MCF 10A (cell line): ENCODE results near the gene SNX25. TPM values are rescaled to one million over a fixed set of nuclear protein-coding genes. Genes with fewer than 3 reads are reported as not detected.
"Not testable (repeated sequence)": the region's sequence is repeated elsewhere in the genome, so short reads cannot be mapped to it uniquely, and the experiment has no call there.

ENCODE experiments used
- BruUV-seq: library from RNA; stranded (reverse); fragments of 400-500 nt; replicated peaks from 2 replicates; lab custom pipeline; 2021; lab: Mats Ljungman, UMichigan
- CTCF ChIA-PET: fragments of 300-600 bp; sonication (Branson Sonifier 250); formaldehyde crosslinking; extraction: SDS; loops from one replicate; lab custom pipeline; 2021; ENCODE audit warnings: antibody characterized with exemption, inconsistent platforms; lab: Yijun Ruan, JAX
- POLR2A ChIA-PET: fragments of 300-600, 350-650 bp; sonication (Branson Sonifier 250); formaldehyde crosslinking; extraction: SDS; loops from one replicate; lab custom pipeline; 2020; ENCODE audit warnings: antibody characterized with exemption, inconsistent platforms; lab: Yijun Ruan, JAX
- DNase-seq: peaks from one replicate; pipeline ENCODE4 v3.0.0-alpha.2; 2018; ENCODE audit not compliant: unreplicated experiment
- H3K27ac Mint-ChIP-seq: one replicate; pipeline ENCODE4 v1.8.0; 2022; ENCODE audit warnings: mild to moderate bottlenecking, low read depth, mixed read lengths; ENCODE audit not compliant: unreplicated experiment
- H3K27me3 Mint-ChIP-seq: one replicate; pipeline ENCODE4 v1.8.0; 2022; ENCODE audit warnings: mixed read lengths; ENCODE audit not compliant: insufficient read depth, unreplicated experiment
- H3K36me3 Mint-ChIP-seq: one replicate; pipeline ENCODE4 v1.8.0; 2022; ENCODE audit warnings: mild to moderate bottlenecking, moderate library complexity, mixed read lengths; ENCODE audit not compliant: insufficient read depth, unreplicated experiment
- H3K4me1 Mint-ChIP-seq: one replicate; pipeline ENCODE4 v1.8.0; 2022; ENCODE audit warnings: mixed read lengths; ENCODE audit not compliant: insufficient read depth, unreplicated experiment
- H3K4me3 Mint-ChIP-seq: one replicate; pipeline ENCODE4 v1.8.0; 2022; ENCODE audit warnings: mild to moderate bottlenecking, moderate library complexity, mixed read lengths; ENCODE audit not compliant: unreplicated experiment
- H3K9me3 Mint-ChIP-seq: one replicate; pipeline ENCODE4 v1.8.0; 2022; ENCODE audit warnings: mixed read lengths; ENCODE audit not compliant: unreplicated experiment
- intact Hi-C: fragments of 100-400 bp; cut with micrococcal nuclease; formaldehyde crosslinking; loops from 2 replicates; pipeline ENCODE4 v1.14.1; 2022
- total RNA-seq: library from RNA; stranded (reverse); gene quantifications from 2 replicates; pipeline ENCODE4 v1.2.3, GENCODE V29; 2022
- TF ChIP-seq, protein P1 (sequence below): fragments of 200-600 bp; IDR thresholded peaks from one replicate; pipeline ENCODE4 v1.8.0; 2022; ENCODE audit warnings: antibody characterized with exemption, mild to moderate bottlenecking; ENCODE audit not compliant: unreplicated experiment

SNX25 gene
- total RNA-seq, 1 experiment from 2014 or later, result 10.5 TPM

DNA sequence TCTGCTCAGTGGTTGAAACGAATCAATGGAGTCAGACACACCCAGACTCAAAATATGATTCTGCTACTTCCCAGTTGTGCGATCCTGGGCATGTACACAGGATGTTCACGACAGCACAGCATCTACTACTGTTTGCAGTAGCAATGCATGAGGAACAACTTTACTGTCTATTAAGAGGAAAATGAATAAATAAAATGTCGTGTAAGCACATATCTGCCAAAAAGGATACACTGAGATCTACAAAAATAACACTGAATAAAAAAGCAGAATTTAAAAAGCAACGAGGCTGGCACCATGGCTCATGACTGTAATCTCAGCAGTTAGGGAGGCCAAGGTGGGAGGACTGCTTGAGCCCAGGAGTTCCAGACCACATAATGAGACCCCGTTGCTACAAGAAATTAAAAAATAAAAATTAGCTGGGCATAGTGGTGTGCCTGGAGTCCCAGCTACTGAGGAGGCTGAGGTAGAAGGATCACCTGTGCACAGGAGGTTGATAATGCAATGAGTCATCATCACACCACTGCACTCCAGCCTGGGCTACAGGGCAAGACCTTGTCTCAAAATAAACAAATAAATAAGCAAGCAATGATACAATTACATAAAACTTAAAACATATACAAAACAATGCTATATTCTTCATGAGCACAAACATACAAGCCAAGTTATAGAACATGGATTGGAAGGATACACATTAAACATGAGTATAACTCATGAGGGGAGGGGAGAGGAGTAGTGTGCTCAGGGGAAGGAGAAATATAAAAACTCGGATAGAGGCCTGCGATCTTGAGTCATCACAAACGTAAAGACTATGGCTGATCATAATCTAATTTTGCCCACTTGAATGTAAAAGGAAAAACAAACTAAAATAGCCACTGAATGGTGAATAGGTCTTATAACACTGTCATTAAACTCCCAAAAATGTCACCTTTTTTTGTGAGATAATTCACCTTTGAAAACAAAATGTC is 14.2 kb upstream of the SNX25 start:
- no TSS peak for BruUV-seq
- peaks cover 10% of the 10 kb centered on the region for H3K4me1 Mint-ChIP-seq
- ChIA-PET POLR2A (interaction anchor here (1.6 kb wide), 1 partner anchor 11 kb away, joined by 3 read pairs; no protein-coding TSS in a partner anchor), CTCF (interaction anchor here (0.6 to 2.2 kb wide), 2 partner anchors 12 to 1354 kb away, joined by 4 to 8 read pairs; no protein-coding TSS in a partner anchor)
- peaks cover 44% of the 10 kb centered on the region for H3K36me3 Mint-ChIP-seq
- DNase-seq, result no peak
- TF ChIP-seq, protein P1, sequence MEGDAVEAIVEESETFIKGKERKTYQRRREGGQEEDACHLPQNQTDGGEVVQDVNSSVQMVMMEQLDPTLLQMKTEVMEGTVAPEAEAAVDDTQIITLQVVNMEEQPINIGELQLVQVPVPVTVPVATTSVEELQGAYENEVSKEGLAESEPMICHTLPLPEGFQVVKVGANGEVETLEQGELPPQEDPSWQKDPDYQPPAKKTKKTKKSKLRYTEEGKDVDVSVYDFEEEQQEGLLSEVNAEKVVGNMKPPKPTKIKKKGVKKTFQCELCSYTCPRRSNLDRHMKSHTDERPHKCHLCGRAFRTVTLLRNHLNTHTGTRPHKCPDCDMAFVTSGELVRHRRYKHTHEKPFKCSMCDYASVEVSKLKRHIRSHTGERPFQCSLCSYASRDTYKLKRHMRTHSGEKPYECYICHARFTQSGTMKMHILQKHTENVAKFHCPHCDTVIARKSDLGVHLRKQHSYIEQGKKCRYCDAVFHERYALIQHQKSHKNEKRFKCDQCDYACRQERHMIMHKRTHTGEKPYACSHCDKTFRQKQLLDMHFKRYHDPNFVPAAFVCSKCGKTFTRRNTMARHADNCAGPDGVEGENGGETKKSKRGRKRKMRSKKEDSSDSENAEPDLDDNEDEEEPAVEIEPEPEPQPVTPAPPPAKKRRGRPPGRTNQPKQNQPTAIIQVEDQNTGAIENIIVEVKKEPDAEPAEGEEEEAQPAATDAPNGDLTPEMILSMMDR, result no peak
- H3K9me3 Mint-ChIP-seq, result no peaks in the 10 kb centered on the region
- H3K4me3 Mint-ChIP-seq, result no peak overlapping the region
- intact Hi-C loops, result no loop called here
- H3K27me3 Mint-ChIP-seq, result no peaks in the 10 kb centered on the region
- H3K27ac Mint-ChIP-seq, result no peak overlapping the region

DNA sequence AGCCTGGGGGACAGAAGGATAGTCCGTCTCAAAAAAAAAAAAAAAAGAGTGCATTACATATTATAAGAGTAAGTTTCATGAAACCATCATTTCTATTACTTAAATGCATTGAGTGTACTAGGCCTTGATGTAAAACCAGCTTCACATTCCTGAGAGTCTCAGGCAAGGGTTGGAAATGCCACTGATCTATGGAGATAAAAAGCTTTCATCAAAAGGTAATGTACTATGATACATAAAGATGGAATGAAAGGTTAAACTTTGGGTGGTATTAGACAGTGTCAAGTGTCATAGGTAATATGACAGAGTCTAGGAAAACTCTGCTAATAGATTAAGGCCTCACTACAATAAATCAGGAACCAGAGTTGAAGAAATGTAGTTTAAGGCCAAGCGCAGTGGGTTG is 13.0 kb upstream of the SNX25 start:
- no peak overlapping the region for H3K27ac Mint-ChIP-seq
- H3K4me1 Mint-ChIP-seq, result peaks cover 11% of the 10 kb centered on the region
- ChIA-PET POLR2A (interaction anchor here (0.6 to 1.7 kb wide), 4 partner anchors 10 to 577 kb away, joined by 3 to 4 read pairs (median 4); no protein-coding TSS in a partner anchor), CTCF (interaction anchor here (0.5 to 1.3 kb wide), 7 partner anchors 8 to 534 kb away, joined by 3 to 8 read pairs (median 3); no protein-coding TSS in a partner anchor)
- TF ChIP-seq, protein P1, result no peak
- peaks cover 40% of the 10 kb centered on the region for H3K36me3 Mint-ChIP-seq
- no peak overlapping the region for H3K4me3 Mint-ChIP-seq
- no TSS peak for BruUV-seq
- no peaks in the 10 kb centered on the region for H3K27me3 Mint-ChIP-seq
- intact Hi-C loops, result no loop called here
- H3K9me3 Mint-ChIP-seq, result no peaks in the 10 kb centered on the region
- no peak for DNase-seq

DNA sequence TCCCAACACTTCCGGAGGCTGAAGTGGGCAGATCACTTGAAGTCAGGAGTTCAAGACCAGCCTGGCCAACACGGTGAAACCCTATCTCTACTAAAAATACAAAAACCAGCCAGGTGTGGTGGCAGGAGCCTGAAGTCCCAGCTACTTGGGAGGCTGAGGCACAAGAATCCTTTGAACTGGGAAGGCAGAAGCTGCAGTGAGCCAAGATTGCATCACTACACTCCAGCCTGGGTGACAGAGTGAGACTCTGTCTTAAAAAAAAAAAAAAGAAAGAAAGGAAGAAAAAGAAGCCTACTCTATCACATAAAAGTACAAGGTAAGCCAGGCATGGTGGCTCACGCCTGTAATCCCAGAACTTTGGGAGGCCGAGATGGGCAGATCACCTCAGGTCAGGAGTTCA is 11.2 kb upstream of the SNX25 start:
- POLR2A ChIA-PET, DNase-seq, BruUV-seq, H3K9me3 Mint-ChIP-seq, H3K27me3 Mint-ChIP-seq, H3K4me3 Mint-ChIP-seq, intact Hi-C loops: not testable (repeated sequence)
- H3K36me3 Mint-ChIP-seq, result peaks cover 34% of the 10 kb centered on the region
- peak overlapping the region; percentile 23 for H3K27ac Mint-ChIP-seq
- CTCF ChIA-PET, result interaction anchor here (0.6 to 6.3 kb wide), 2 partner anchors 15 to 49 kb away, joined by 4 to 42 read pairs; no protein-coding TSS in a partner anchor
- peaks cover 13% of the 10 kb centered on the region for H3K4me1 Mint-ChIP-seq

DNA sequence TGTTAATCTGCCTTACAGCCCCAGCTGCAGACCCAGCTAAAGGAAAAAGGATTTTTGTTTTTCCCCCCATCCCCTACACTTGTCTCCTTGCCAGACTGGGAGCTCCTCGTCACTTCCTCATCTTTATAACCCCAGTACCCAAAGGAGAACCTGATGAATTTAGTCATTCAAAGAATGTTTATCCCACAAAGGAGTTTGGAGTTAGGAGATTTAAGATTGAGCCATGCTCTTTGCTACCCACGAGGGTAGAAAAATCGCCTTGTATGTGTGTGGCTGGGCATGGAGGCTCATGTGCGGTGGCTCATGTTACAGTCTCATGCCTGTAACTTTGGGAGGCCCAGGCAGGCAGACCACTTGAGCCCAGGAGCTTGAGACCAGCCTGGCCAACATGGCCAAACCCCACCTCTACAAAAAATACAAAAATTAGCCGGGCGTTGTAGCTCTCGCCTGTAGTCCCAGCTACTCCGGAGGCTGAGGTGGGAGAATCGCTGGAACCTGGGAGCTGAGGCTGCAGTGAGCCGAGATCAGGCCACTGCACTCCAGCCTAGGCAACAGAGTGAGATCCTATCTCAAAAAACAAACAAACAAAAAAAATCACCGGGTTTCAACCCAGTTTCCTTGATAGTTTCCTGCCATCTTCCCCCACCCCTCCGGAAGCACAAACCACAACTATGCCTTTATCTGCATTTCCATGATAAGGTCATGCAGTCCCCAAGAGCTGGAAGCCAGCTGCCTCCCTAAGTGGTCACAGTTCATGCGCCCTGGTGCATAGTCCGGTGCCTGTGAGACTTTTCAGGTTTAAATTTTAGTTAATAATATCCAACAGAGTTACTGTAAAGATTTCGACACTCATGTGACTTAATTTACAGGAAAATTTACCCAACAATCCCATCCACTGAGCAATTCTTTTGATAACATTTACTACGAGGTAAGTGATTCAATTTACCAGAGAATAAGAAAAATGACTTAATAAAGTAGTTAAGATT is 7.1 kb upstream of the SNX25 start:
- POLR2A ChIA-PET, result interaction anchor here (0.7 to 1.0 kb wide), 3 partner anchors 41 to 469 kb away, joined by 3 read pairs; partner anchors contain the start of gene CENPU
- H3K27me3 Mint-ChIP-seq, result no peaks in the 10 kb centered on the region

More for the DNA sequence above, 7.1 kb upstream of the SNX25 start:
- intact Hi-C loops, result loop anchor here (2.0 to 10.0 kb wide), 2 partner anchors 195 to 273 kb away; partner anchors contain the start of genes ANKRD37 and CCDC110
- DNase-seq, result no peak
- peak overlapping the region; percentile 94 for H3K27ac Mint-ChIP-seq
- TF ChIP-seq, protein P1, result no peak
- no TSS peak for BruUV-seq
- no peaks in the 10 kb centered on the region for H3K9me3 Mint-ChIP-seq
- H3K36me3 Mint-ChIP-seq, result peaks cover 19% of the 10 kb centered on the region
- peaks cover 13% of the 10 kb centered on the region for H3K4me1 Mint-ChIP-seq
- peak overlapping the region; percentile 90 for H3K4me3 Mint-ChIP-seq
- CTCF ChIA-PET, result interaction anchor here (0.6 to 6.3 kb wide), 4 partner anchors 19 to 1964 kb away, joined by 3 to 42 read pairs (median 4); no protein-coding TSS in a partner anchor
